Loucy (cell line): Measurements from ENCODE around the gene PDE4D.

Source experiments
- EZH2phosphoT487 ChIP-seq: fragments of 200-600 bp; IDR thresholded peaks from 2 replicates; pipeline ENCODE4 v1.6.1; 2018; ENCODE audit warnings: antibody characterized with exemption, mild to moderate bottlenecking, moderate library complexity, borderline replicate concordance
- TF ChIP-seq, protein P1 (sequence below): fragments of 200-600 bp; sonication (generic); conservative IDR thresholded peaks from 2 replicates; pipeline ENCODE4 v1.5.1; 2014; ENCODE audit warnings: mild to moderate bottlenecking, antibody characterized with exemption, low read length

DNA sequence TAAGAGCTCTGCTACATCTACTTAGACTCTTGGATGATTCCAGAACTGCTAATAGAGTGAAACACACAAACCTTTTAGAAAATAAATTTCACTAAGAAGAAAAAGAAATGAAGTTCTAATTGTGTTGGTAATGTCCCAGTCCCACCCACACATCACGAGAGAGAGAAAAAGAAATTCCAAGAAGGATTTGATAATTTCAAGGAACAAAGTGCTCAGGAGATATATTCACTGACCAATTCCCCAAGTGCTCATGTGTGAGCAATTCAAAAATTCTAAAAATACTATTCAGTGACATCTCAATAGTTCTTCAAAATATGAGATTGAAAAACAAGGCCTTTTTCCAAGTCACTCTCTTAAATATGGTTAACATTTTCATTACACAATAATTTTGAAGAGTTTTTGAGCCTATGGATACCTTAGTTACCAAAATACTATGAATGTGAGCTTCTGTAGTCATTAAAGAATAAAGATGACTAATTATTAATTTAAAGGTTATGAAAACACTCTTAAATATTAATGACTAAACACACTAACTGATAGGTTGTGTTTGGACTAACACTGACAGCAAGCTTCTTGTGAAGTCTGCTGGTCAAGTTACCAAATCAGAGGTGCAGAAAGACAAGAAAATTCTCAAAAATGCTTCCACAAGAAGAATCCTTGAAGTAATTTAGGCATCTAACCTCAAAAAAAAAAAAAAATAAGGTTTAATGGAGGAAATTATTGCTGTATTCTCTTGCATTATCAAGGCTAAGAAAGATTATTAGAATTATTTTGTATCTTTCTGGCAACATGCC lies 245.3 kb downstream of the PDE4D start:
- TF ChIP-seq, protein P1, sequence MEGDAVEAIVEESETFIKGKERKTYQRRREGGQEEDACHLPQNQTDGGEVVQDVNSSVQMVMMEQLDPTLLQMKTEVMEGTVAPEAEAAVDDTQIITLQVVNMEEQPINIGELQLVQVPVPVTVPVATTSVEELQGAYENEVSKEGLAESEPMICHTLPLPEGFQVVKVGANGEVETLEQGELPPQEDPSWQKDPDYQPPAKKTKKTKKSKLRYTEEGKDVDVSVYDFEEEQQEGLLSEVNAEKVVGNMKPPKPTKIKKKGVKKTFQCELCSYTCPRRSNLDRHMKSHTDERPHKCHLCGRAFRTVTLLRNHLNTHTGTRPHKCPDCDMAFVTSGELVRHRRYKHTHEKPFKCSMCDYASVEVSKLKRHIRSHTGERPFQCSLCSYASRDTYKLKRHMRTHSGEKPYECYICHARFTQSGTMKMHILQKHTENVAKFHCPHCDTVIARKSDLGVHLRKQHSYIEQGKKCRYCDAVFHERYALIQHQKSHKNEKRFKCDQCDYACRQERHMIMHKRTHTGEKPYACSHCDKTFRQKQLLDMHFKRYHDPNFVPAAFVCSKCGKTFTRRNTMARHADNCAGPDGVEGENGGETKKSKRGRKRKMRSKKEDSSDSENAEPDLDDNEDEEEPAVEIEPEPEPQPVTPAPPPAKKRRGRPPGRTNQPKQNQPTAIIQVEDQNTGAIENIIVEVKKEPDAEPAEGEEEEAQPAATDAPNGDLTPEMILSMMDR, result no peak
- no peak for TF ChIP-seq EZH2phosphoT487
